GM12878 (cell line): ENCODE results near the gene HNRNPM. TPM values are rescaled to one million over a fixed set of nuclear protein-coding genes. Genes with fewer than 3 reads are reported as not detected.

Experiments used
- ATAC-seq: fragments of 200-7000 bp; cut with Tn5 transposase; 3 replicates; pipeline ENCODE4 v1.9.1; 2020; ENCODE audit warnings: mild to moderate bottlenecking, moderate library complexity
- BruUV-seq: library from RNA; stranded (reverse); fragments of 400-500 nt; replicated peaks from 2 replicates; lab custom pipeline; 2021; lab: Mats Ljungman, UMichigan
- CTCF ChIA-PET: fragments of 300-600 bp; sonication (Branson Sonifier 250); formaldehyde crosslinking; extraction: SDS; loops from one replicate; lab custom pipeline; 2021; ENCODE audit warnings: inconsistent platforms; lab: Yijun Ruan, JAX
- POLR2A ChIA-PET: fragments of 350-600 bp; formaldehyde crosslinking; extraction: SDS; loops from one replicate; lab custom pipeline; 2021; ENCODE audit warnings: inconsistent platforms; lab: Charles Lee
- RAD21 ChIA-PET: fragments of 300-600 bp; sonication (Branson Sonifier 250); formaldehyde crosslinking; loops from one replicate; lab custom pipeline; 2023; ENCODE audit warnings: antibody characterized with exemption; ENCODE audit not compliant: unreplicated experiment; lab: Charles Lee
- SMC1A ChIA-PET: fragments of 300-600 bp; sonication (Branson Sonifier 250); formaldehyde crosslinking; loops from one replicate; lab custom pipeline; 2023; ENCODE audit not compliant: unreplicated experiment, uncharacterized antibody; lab: Charles Lee
- DNase-seq: peaks from one replicate; pipeline ENCODE4 v3.0.0-alpha.2; 2011; ENCODE audit warnings: low read depth, low spot score
- FAIRE-seq: peaks from 3 replicates; lab custom pipeline; 2011; peaks lifted over from hg19 to GRCh38; lab: Jason Lieb, UNC
- H2AFZ ChIP-seq: 2 replicates; pipeline ENCODE4 v1.6.0; 2011; ENCODE audit warnings: low read depth, low read length, control low read depth; ENCODE audit not compliant: control insufficient read depth
- H3K27ac ChIP-seq: 2 replicates; pipeline ENCODE4 v1.5.1; 2011; ENCODE audit warnings: control low read depth; ENCODE audit not compliant: control insufficient read depth, insufficient read depth
- H3K27me3 ChIP-seq, 2 experiments: replicated peaks in 1 of 2; 2 replicates each; pipeline versions ENCODE4 v1.6.0 to v1.6.1; 2011; ENCODE audit warnings: low read length in 1 of 2; ENCODE audit not compliant: control insufficient read depth in 2 of 2, insufficient read depth in 2 of 2
- H3K36me3 ChIP-seq, 2 experiments: 2 replicates each; pipeline ENCODE4 v1.5.1; 2011; ENCODE audit warnings: low read length in 1 of 2; ENCODE audit not compliant: control insufficient read depth in 2 of 2, insufficient read depth in 2 of 2
- H3K4me1 ChIP-seq: 2 replicates; pipeline ENCODE4 v1.6.1; 2011; ENCODE audit warnings: mild to moderate bottlenecking, low read length, moderate library complexity, mixed read lengths; ENCODE audit not compliant: control insufficient read depth, insufficient read depth
- H3K4me2 ChIP-seq: 2 replicates; pipeline ENCODE4 v1.6.0; 2011; ENCODE audit warnings: control low read depth; ENCODE audit not compliant: control insufficient read depth, insufficient read depth
- H3K4me3 ChIP-seq: fragments of 200-600 bp; sonication (generic); 2 replicates; pipeline ENCODE4 v1.5.1; 2016
- H3K79me2 ChIP-seq: 2 replicates; pipeline ENCODE4 v1.6.0; 2011; ENCODE audit warnings: low read length; ENCODE audit not compliant: control insufficient read depth, insufficient read depth
- H3K9ac ChIP-seq: 2 replicates; pipeline ENCODE4 v1.8.0; 2011; ENCODE audit warnings: low read length, control low read depth, mixed read lengths; ENCODE audit not compliant: control insufficient read depth, insufficient read depth
- H3K9me3 ChIP-seq: replicated peaks from 3 replicates; pipeline ENCODE4 v1.5.1; 2011; ENCODE audit warnings: mild to moderate bottlenecking, low read length; ENCODE audit not compliant: control insufficient read depth, insufficient read depth
- H4K20me1 ChIP-seq: 2 replicates; pipeline ENCODE4 v1.6.0; 2011; ENCODE audit not compliant: control insufficient read depth, insufficient read depth
- BCL11A ChIP-seq: IDR thresholded peaks from 2 replicates; pipeline ENCODE4 v1.6.1; 2011; ENCODE audit warnings: low read depth, low read length
- JUND ChIP-seq: IDR thresholded peaks from 2 replicates; pipeline ENCODE4 v1.6.1; 2012; ENCODE audit warnings: low read depth, mild to moderate bottlenecking, low read length, improper control_type of control experiment, moderate library complexity
- NRF1 ChIP-seq: conservative IDR thresholded peaks from 2 replicates; pipeline ENCODE4 v1.6.1; 2011; ENCODE audit warnings: mild to moderate bottlenecking, low read depth, low read length, improper control_type of control experiment
- SPI1 ChIP-seq: IDR thresholded peaks from 2 replicates; pipeline ENCODE4 v1.6.1; 2011; ENCODE audit warnings: low read depth, mild to moderate bottlenecking, low read length, moderate library complexity, borderline replicate concordance; ENCODE audit not compliant: insufficient read depth
- SRF ChIP-seq, 2 experiments: IDR thresholded peaks; 2 replicates each; pipeline ENCODE4 v1.6.1; 2011; ENCODE audit warnings: low read depth in 2 of 2, low read length in 2 of 2, mild to moderate bottlenecking in 1 of 2, moderate library complexity in 1 of 2
- ZNF274 ChIP-seq: IDR thresholded peaks from one replicate; pipeline ENCODE4 v1.8.0; 2011; ENCODE audit not compliant: insufficient read length, insufficient read depth
- WGBS: methylation state at CpG from one replicate; pipeline ENCODE4 v1.1.6; 2016; ENCODE audit warnings: low lambda C conversion rate; ENCODE audit not compliant: insufficient replicate concordance, insufficient coverage; ENCODE audit errors: missing lambda C conversion rate; 5-methylcytosine and 5-hydroxymethylcytosine counted together
- in situ Hi-C: fragments of 300-500 bp; cut with MboI; formaldehyde crosslinking; loops from 9 replicates; pipeline ENCODE4 v1.14.3; 2018; ENCODE audit warnings: mixed read lengths
- intact Hi-C: fragments of 100-400 bp; cut with micrococcal nuclease; formaldehyde crosslinking; loops from one replicate; pipeline ENCODE4 v1.14.2; 2022; ENCODE audit not compliant: unreplicated experiment
- polyA plus RNA-seq, 11 experiments: library from polyadenylated mRNA; depleted of rRNA in 4 of 11; unstranded in 6 of 11; stranded (reverse) in 5 of 11; fragments of >200 nt; fragmentation: Nextera tagmentation in 4 of 11; fragmentation: Illumina TruSeq in 1 of 11; extraction: Ambion mirVana in 4 of 11; extraction: Trizol in 1 of 11; gene quantifications; 1 replicate in 1 of 11; 2 replicates in 10 of 11; pipeline versions ENCODE4 v1.2.1 to v1.2.3, GENCODE V29; 2011 to 2016; ENCODE audit warnings: inconsistent platforms in 2 of 11, missing spikeins in 2 of 11, low read depth in 1 of 11
- total RNA-seq, 4 experiments: library from RNA; depleted of rRNA in 3 of 4; stranded (reverse); fragments of >200 nt in 3 of 4; fragmentation: Illumina TruSeq in 1 of 4; extraction: Trizol in 1 of 4; gene quantifications; 2 replicates each; pipeline versions ENCODE4 v1.2.1 to v1.2.3, GENCODE V29; 2013 to 2021
- TF ChIP-seq, protein P1 (sequence below): fragments of 450-650 bp; IDR thresholded peaks from 2 replicates; pipeline ENCODE4 v1.6.1; 2017; ENCODE audit warnings: mild to moderate bottlenecking, low read depth, inconsistent platforms; ENCODE audit not compliant: poor library complexity, severe bottlenecking

The HNRNPM gene
- total and polyA plus RNA-seq, 10 of the 15 experiments (the other 5 are each of a cell fraction or from before 2014, with no cell fraction given): 14.3 to 415 (median 198) TPM

GRCh38 chr19:8530061-8530679, 85.4 kb downstream of the HNRNPM start:
- intact Hi-C loops: no loop called here
- no TSS peak for BruUV-seq

GRCh38 chr19:8531470-8531869, 86.7 kb downstream of the HNRNPM start:
- CTCF ChIA-PET: no interaction called here
- 69% methylated on average over 7 of the region's 7 CpGs for WGBS

More at GRCh38 chr19:8530061-8530679, 85.4 kb downstream of the HNRNPM start:
- RAD21 ChIA-PET: no interaction called here
- Histone ChIP-seq H3K27ac (no peak overlapping the region), H3K79me2 (no peaks in the 10 kb centered on the region), H4K20me1 (no peaks in the 10 kb centered on the region), H3K4me2 (no peak overlapping the region), H3K9me3 (no peaks in the 10 kb centered on the region; the same call in 2 of the 3 replicates), H3K36me3 (no peaks in the 10 kb centered on the region), H2AFZ (no peak overlapping the region), H3K4me1 (no peaks in the 10 kb centered on the region), H3K27me3 (no peaks in the 10 kb centered on the region), H3K4me3 (no peak overlapping the region), H3K9ac (no peak overlapping the region)
- 92% methylated on average over 17 of the region's 35 CpGs for WGBS
- DNase-seq (no peak), ATAC-seq (no peak), FAIRE-seq (no peak)
- in situ Hi-C loops: no loop called here
- SMC1A ChIA-PET: interaction anchor here (1.2 kb wide), 1 partner anchor 41 kb away, joined by 3 read pairs; no protein-coding TSS in a partner anchor
- CTCF ChIA-PET: no interaction called here
- TF ChIP-seq, protein P1, sequence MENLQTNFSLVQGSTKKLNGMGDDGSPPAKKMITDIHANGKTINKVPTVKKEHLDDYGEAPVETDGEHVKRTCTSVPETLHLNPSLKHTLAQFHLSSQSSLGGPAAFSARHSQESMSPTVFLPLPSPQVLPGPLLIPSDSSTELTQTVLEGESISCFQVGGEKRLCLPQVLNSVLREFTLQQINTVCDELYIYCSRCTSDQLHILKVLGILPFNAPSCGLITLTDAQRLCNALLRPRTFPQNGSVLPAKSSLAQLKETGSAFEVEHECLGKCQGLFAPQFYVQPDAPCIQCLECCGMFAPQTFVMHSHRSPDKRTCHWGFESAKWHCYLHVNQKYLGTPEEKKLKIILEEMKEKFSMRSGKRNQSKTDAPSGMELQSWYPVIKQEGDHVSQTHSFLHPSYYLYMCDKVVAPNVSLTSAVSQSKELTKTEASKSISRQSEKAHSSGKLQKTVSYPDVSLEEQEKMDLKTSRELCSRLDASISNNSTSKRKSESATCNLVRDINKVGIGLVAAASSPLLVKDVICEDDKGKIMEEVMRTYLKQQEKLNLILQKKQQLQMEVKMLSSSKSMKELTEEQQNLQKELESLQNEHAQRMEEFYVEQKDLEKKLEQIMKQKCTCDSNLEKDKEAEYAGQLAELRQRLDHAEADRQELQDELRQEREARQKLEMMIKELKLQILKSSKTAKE: no peak
- no peak for TF ChIP-seq BCL11A
- POLR2A ChIA-PET: no interaction called here

More at GRCh38 chr19:8531470-8531869, 86.7 kb downstream of the HNRNPM start:
- no peaks in the 10 kb centered on the region for H3K27me3 ChIP-seq
- no peak overlapping the region for H3K9ac ChIP-seq
- ChIA-PET RAD21 (no interaction called here), SMC1A (interaction anchor here (1.2 kb wide), 1 partner anchor 39 kb away, joined by 3 read pairs; no protein-coding TSS in a partner anchor), POLR2A (no interaction called here)
- no peaks in the 10 kb centered on the region for H3K79me2 ChIP-seq
- no peaks in the 10 kb centered on the region for H3K36me3 ChIP-seq
- H3K4me1 ChIP-seq: no peaks in the 10 kb centered on the region
- TF ChIP-seq NRF1: no peak
- no peak for TF ChIP-seq JUND
- TF ChIP-seq SPI1: no peak
- TF ChIP-seq SRF (IDR thresholded peaks at IDR 0.05; ENCODE audit: low read depth in 2 of 2, low read length in 2 of 2): no peak
- no peak for TF ChIP-seq ZNF274
- DNase-seq (no peak), ATAC-seq (no peak), FAIRE-seq (no peak)
- BruUV-seq: no TSS peak
- no peak overlapping the region for H3K27ac ChIP-seq
- intact Hi-C loops (no loop called here), in situ Hi-C loops (no loop called here)
- H2AFZ ChIP-seq: no peak overlapping the region
- no peak overlapping the region for H3K4me3 ChIP-seq
- no peak overlapping the region for H3K4me2 ChIP-seq
- no peaks in the 10 kb centered on the region for H4K20me1 ChIP-seq
- no peaks in the 10 kb centered on the region; the same call in 2 of the 3 replicates for H3K9me3 ChIP-seq
